Measurements from ENCODE around the gene POMZP3. TPM values are rescaled to one million over a fixed set of nuclear protein-coding genes. Genes with fewer than 3 reads are reported as not detected.
A peak's percentile ranks its signal among the peaks of the same experiment; 100 is the strongest.
"Not testable (repeated sequence)": the region's sequence is repeated elsewhere in the genome, so short reads cannot be mapped to it uniquely, and the experiment has no call there.

The POMZP3 gene
- total RNA-seq, 2 experiments from 2014 or later: 5.0 to 8.5 TPM

GRCh38 chr7:76568742-76569141 is 58.3 kb downstream of the POMZP3 start:
- H4K20me1 ChIP-seq (ENCODE audit: insufficient read depth, low read length); CTCF ChIA-PET (ENCODE audit: unreplicated experiment); H3K4me2 ChIP-seq (ENCODE audit: low read length); H3K9me3 ChIP-seq (ENCODE audit: low read length); H3K4me3 ChIP-seq (ENCODE audit: low read depth, low read length, poor library complexity, severe bottlenecking); H3K4me1 ChIP-seq (ENCODE audit: insufficient read depth, low read length, poor library complexity, severe bottlenecking); H3K9me2 ChIP-seq (ENCODE audit: insufficient read depth, low read length); POLR2A ChIA-PET; H3K27ac ChIP-seq (ENCODE audit: low read depth, low read length, poor library complexity, severe bottlenecking); DNase-seq (ENCODE audit: low spot score); intact Hi-C loops (cut with micrococcal nuclease; ENCODE audit: unreplicated experiment); H3K79me2 ChIP-seq (ENCODE audit: insufficient read depth, low read depth, low read length); H2AFZ ChIP-seq (ENCODE audit: low read length); BruUV-seq (replicated peaks): not testable (repeated sequence)
- H3K36me3 ChIP-seq (ENCODE audit: insufficient read depth, low read length): peaks cover 12% of the 10 kb centered on the region

- H3K4me3 ChIP-seq (ENCODE audit: low read depth, low read length, poor library complexity, severe bottlenecking); CTCF ChIA-PET (ENCODE audit: unreplicated experiment); H3K27ac ChIP-seq (ENCODE audit: low read depth, low read length, poor library complexity, severe bottlenecking); intact Hi-C loops (cut with micrococcal nuclease; ENCODE audit: unreplicated experiment); H3K9me2 ChIP-seq (ENCODE audit: insufficient read depth, low read length); H3K79me2 ChIP-seq (ENCODE audit: insufficient read depth, low read depth, low read length); H3K9me3 ChIP-seq (ENCODE audit: low read length); H2AFZ ChIP-seq (ENCODE audit: low read length); DNase-seq (ENCODE audit: low spot score); H3K36me3 ChIP-seq (ENCODE audit: insufficient read depth, low read length); POLR2A ChIA-PET; H3K4me2 ChIP-seq (ENCODE audit: low read length); H3K4me1 ChIP-seq (ENCODE audit: insufficient read depth, low read length, poor library complexity, severe bottlenecking); H4K20me1 ChIP-seq (ENCODE audit: insufficient read depth, low read length): not testable (repeated sequence)
- BruUV-seq (replicated peaks): TSS peak; percentile 12
These were observed 59.3 kb downstream of the POMZP3 start for GRCh38 chr7:76567753-76568152.

GRCh38 chr7:76567311-76567710 is 59.8 kb downstream of the POMZP3 start:
- H3K9me2 ChIP-seq (ENCODE audit: insufficient read depth, low read length); intact Hi-C loops (cut with micrococcal nuclease; ENCODE audit: unreplicated experiment); H2AFZ ChIP-seq (ENCODE audit: low read length); CTCF ChIA-PET (ENCODE audit: unreplicated experiment); H3K36me3 ChIP-seq (ENCODE audit: insufficient read depth, low read length); POLR2A ChIA-PET; H4K20me1 ChIP-seq (ENCODE audit: insufficient read depth, low read length); H3K4me1 ChIP-seq (ENCODE audit: insufficient read depth, low read length, poor library complexity, severe bottlenecking); H3K79me2 ChIP-seq (ENCODE audit: insufficient read depth, low read depth, low read length); H3K9me3 ChIP-seq (ENCODE audit: low read length); DNase-seq (ENCODE audit: low spot score); H3K27ac ChIP-seq (ENCODE audit: low read depth, low read length, poor library complexity, severe bottlenecking); H3K4me3 ChIP-seq (ENCODE audit: low read depth, low read length, poor library complexity, severe bottlenecking); BruUV-seq (replicated peaks); H3K4me2 ChIP-seq (ENCODE audit: low read length): not testable (repeated sequence)

- BruUV-seq (replicated peaks); CTCF ChIA-PET (ENCODE audit: unreplicated experiment); intact Hi-C loops (cut with micrococcal nuclease; ENCODE audit: unreplicated experiment): not testable (repeated sequence)
These were observed 62.1 kb downstream of the POMZP3 start for GRCh38 chr7:76565001-76565400.

GRCh38 chr7:76561342-76561741 is 65.7 kb downstream of the POMZP3 start:
- H3K9me2 ChIP-seq (ENCODE audit: insufficient read depth, low read length); H3K4me1 ChIP-seq (ENCODE audit: insufficient read depth, low read length, poor library complexity, severe bottlenecking); H2AFZ ChIP-seq (ENCODE audit: low read length); DNase-seq (ENCODE audit: low spot score); H3K36me3 ChIP-seq (ENCODE audit: insufficient read depth, low read length); BruUV-seq (replicated peaks); H3K79me2 ChIP-seq (ENCODE audit: insufficient read depth, low read depth, low read length); H4K20me1 ChIP-seq (ENCODE audit: insufficient read depth, low read length); H3K4me2 ChIP-seq (ENCODE audit: low read length); CTCF ChIA-PET (ENCODE audit: unreplicated experiment); POLR2A ChIA-PET; H3K9me3 ChIP-seq (ENCODE audit: low read length); intact Hi-C loops (cut with micrococcal nuclease; ENCODE audit: unreplicated experiment); H3K4me3 ChIP-seq (ENCODE audit: low read depth, low read length, poor library complexity, severe bottlenecking); H3K27ac ChIP-seq (ENCODE audit: low read depth, low read length, poor library complexity, severe bottlenecking): not testable (repeated sequence)

More at GRCh38 chr7:76565001-76565400, 62.1 kb downstream of the POMZP3 start:
- H2AFZ ChIP-seq (ENCODE audit: low read length); POLR2A ChIA-PET; H3K36me3 ChIP-seq (ENCODE audit: insufficient read depth, low read length); H3K4me1 ChIP-seq (ENCODE audit: insufficient read depth, low read length, poor library complexity, severe bottlenecking); H4K20me1 ChIP-seq (ENCODE audit: insufficient read depth, low read length); H3K4me2 ChIP-seq (ENCODE audit: low read length); H3K9me2 ChIP-seq (ENCODE audit: insufficient read depth, low read length); H3K27ac ChIP-seq (ENCODE audit: low read depth, low read length, poor library complexity, severe bottlenecking); H3K9me3 ChIP-seq (ENCODE audit: low read length); DNase-seq (ENCODE audit: low spot score); H3K4me3 ChIP-seq (ENCODE audit: low read depth, low read length, poor library complexity, severe bottlenecking); H3K79me2 ChIP-seq (ENCODE audit: insufficient read depth, low read depth, low read length): not testable (repeated sequence)

- H4K20me1 ChIP-seq (ENCODE audit: insufficient read depth, low read length); intact Hi-C loops (cut with micrococcal nuclease; ENCODE audit: unreplicated experiment); H3K4me2 ChIP-seq (ENCODE audit: low read length); POLR2A ChIA-PET; DNase-seq (ENCODE audit: low spot score); H3K27ac ChIP-seq (ENCODE audit: low read depth, low read length, poor library complexity, severe bottlenecking); H3K4me3 ChIP-seq (ENCODE audit: low read depth, low read length, poor library complexity, severe bottlenecking); H3K9me3 ChIP-seq (ENCODE audit: low read length); CTCF ChIA-PET (ENCODE audit: unreplicated experiment); BruUV-seq (replicated peaks); H3K36me3 ChIP-seq (ENCODE audit: insufficient read depth, low read length); H3K9me2 ChIP-seq (ENCODE audit: insufficient read depth, low read length); H3K4me1 ChIP-seq (ENCODE audit: insufficient read depth, low read length, poor library complexity, severe bottlenecking); H2AFZ ChIP-seq (ENCODE audit: low read length): not testable (repeated sequence)
- H3K79me2 ChIP-seq (ENCODE audit: insufficient read depth, low read depth, low read length): peaks cover 12% of the 10 kb centered on the region; the same call in 1 of the 2 replicates
These were observed 66.9 kb downstream of the POMZP3 start for GRCh38 chr7:76560157-76560556.

Measured in OCI-LY7 (cell line).